HG02763 (cell line): ENCODE data around the gene MACF1.

ENCODE experiments used
- ATAC-seq: cut with Tn5 transposase; IDR thresholded peaks from one replicate; pipeline ENCODE4 v1.9.1; 2021; ENCODE audit warnings: mild to moderate bottlenecking, moderate library complexity; ENCODE audit not compliant: unreplicated experiment

The MACF1 gene

GRCh38 chr1:39408641-39409054 lies 204.2 kb downstream of the MACF1 start:
- ATAC-seq: peak; percentile 72

- no peak for ATAC-seq
These were observed 204.7 kb downstream of the MACF1 start for GRCh38 chr1:39409055-39409816.

- no peak for ATAC-seq
These were observed 206.5 kb downstream of the MACF1 start for GRCh38 chr1:39410915-39411436.

- ATAC-seq: no peak
These were observed 207.3 kb downstream of the MACF1 start for GRCh38 chr1:39411526-39412478.

DNA sequence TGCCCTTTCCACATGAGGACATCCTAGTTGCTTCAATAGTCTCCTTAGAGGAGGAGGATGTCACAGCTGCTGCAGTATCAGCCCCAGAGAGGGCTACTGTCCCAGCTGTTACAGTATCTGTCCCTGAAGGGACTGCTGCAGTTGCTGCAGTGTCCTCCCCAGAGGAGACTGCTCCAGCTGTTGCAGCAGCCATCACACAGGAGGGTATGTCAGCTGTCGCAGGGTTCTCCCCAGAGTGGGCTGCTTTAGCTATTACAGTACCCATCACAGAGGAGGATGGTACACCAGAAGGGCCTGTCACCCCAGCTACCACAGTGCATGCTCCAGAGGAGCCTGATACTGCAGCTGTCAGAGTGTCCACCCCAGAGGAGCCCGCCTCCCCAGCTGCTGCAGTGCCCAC lies 208.4 kb downstream of the MACF1 start:
- no peak for ATAC-seq

DNA sequence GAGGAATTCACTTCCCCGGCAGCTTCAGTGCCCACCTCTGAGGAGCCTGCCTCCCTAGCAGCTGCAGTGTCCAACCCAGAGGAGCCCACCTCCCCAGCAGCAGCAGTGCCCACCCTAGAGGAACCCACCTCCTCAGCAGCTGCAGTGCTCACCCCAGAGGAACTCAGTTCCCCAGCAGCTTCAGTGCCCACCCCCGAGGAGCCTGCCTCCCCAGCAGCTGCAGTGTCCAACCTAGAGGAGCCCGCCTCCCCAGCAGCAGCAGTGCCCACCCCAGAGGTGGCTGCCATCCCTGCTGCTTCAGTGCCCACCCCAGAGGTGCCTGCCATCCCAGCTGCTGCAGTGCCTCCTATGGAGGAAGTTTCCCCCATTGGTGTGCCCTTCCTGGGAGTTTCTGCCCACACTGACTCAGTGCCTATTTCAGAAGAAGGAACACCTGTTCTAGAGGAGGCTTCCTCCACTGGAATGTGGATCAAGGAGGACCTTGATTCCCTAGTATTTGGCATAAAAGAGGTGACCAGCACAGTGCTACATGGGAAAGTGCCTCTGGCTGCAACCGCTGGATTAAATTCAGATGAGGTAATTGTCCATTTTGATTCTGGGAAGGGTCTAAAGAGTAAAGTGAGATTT lies 209.5 kb downstream of the MACF1 start:
- ATAC-seq: no peak

DNA sequence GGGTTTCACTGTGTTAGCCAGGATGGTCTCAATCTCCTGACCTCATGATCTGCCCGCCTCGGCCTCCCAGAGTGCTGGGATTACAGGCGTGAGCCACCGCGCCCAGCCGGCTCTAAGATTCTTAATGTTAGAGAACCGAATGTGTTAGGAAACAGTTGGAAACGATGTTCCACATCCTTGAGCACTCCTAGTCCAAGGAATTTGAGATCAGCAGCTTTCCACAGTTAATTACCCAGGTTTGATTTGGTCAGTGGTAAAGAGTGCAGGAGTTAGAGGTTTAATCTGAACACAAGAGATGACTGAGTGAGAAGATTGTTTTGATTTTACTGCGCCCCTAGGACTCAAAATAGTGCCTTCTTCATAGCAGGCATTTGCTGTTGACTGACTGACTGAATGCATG lies 211.1 kb downstream of the MACF1 start:
- no peak for ATAC-seq

DNA sequence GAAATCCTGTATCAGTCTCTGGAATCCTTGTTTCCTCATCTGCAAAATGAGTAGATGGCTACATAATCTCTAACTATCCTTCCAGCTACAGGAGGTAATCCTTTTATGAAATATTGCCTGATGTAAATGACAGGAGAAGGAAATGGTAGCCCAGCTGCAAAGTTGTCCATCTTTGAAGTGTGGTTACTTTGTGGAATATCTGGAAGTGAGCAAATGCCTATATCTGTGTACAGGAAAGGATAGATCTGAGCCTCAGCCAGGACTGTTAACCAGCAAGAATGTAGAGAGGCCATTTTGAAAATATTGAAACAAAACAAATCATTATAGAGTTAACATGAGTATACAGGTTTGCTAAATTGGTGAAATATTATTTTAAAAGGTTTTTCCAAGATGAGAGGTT lies 212.1 kb downstream of the MACF1 start:
- ATAC-seq: no peak

DNA sequence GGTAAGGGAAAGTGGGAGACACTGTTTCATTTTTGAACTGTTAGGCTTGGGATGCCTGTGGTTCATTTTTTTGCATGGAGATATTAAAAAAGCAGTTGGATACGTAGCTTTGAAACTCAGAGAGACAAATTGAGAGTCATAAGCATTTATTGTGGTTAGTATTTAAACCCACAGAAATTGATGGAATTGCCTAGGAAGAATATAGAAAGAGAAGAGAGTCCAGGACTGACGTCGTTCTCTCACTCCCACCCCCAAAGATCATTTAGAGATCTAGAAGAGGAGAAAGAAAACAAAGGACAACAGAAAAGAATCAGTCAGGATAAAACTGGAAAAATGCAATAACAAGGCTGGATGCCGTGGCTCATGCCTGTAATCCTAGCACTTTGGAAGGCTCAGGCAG lies 213.7 kb downstream of the MACF1 start:
- no peak for ATAC-seq

DNA sequence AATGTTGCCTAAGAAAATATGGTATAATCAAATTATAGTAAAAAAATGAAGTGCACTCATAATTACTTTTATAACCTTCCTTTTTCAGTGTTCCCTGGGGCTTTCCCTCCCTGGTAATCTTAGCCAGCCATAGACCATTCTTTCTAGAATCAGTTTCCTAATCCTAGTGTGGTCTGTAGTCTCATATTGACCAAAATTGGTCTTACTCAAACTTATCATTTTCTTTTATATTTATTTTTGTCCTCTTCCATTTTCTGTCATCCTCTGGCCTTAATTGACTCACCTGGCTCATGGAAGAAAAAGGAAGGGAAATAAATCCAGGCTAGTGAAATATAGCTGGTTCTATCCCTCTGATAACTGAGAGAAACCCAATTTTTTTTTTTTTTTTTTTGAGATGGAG lies 216.0 kb downstream of the MACF1 start:
- ATAC-seq: no peak

DNA sequence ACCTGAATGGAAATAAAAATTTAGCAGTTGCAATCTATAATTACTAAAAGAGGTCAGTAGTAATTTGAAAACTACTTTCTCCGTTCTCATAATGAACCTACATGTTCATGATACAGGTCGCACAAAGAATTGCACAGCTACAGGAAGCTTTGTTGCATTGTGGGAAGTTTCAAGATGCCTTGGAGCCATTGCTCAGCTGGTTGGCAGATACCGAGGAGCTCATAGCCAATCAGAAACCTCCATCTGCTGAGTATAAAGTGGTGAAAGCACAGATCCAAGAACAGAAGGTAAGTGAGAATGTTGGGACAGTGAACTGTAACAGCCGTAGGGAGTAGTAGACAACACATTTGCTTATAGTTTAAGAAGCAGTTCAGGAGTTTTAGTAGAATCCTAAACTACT lies 218.1 kb downstream of the MACF1 start:
- no peak for ATAC-seq

DNA sequence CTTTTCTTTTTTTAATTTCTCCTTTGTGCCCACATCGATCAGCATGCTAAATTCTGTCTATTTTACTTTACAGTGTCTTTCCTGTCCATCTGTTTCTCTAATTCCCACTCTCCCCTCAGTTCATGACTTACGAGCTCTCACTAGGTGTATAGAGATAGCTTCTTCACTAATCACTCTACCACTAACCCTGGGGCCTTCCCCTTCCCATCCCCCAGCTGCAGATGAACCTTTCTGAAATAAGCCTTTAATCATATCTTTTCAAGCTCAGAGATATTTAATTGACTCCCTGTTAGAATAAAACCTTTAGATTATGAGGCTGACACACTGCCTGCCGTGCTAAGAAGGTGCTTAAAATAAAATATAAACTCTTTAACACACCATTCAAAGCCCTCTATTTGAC lies 220.7 kb downstream of the MACF1 start:
- ATAC-seq: no peak

DNA sequence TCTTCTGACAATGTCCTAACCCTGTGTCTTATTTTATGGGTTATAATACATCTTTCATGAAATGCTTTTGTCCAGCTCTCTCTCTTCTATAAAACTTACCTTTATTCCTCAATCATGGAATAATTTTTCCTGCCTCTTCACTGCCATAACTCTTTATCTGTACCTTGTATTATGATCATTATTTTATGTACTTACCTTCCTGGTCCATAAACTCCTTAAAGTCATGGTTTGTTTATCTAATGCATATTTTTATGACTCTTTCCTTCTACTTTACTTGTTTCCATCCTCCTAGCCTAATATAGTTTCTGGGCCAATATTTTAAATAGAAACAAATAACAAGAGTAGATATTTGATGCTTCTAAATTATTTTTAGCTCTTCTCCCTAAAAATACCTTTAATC lies 221.1 kb downstream of the MACF1 start:
- ATAC-seq: no peak

DNA sequence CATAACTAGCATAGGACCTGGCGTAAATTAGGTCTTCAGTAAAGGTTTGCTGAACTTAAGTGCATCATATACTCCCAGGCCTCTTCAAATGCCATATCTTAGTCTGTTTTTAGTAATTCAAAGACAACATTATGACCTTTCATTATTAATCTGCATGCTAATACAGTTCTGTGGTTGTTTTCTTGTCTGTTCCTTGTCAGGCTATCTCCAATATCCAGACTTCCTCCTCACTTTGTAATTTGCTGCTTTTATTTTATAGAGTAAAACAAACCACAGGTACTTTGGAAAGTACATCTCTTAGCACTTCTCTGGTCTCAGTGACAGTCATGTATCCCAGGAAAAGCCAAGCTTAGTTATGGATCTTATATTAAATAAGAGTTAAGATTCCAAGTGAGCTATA lies 221.9 kb downstream of the MACF1 start:
- no peak for ATAC-seq

DNA sequence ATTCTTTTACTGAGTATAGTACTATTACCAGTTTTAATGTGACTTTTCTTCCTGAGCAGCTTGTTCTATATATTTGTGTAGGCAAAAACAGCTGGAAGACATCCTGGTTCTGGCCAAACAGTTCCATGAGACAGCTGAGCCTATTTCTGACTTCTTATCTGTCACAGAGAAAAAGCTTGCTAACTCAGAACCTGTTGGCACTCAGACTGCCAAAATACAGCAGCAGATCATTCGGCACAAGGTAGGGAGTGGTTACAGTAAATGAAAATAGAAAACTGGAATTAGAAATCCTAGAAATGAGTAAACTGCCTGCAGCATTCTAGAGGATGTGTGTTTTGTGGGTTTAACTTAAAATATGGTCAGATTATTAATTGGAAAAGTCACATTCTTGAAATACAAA lies 222.9 kb downstream of the MACF1 start:
- no peak for ATAC-seq

DNA sequence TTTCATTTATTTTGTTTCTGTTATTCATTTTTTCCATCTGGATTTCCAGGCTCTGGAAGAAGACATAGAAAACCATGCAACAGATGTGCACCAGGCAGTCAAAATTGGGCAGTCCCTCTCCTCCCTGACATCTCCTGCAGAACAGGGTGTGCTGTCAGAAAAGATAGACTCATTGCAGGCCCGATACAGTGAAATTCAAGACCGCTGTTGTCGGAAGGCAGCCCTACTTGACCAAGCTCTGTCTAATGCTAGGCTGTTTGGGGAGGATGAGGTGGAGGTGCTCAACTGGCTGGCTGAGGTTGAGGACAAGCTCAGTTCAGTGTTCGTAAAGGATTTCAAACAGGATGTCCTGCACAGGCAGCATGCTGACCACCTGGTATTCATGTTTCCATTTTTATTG lies 223.4 kb downstream of the MACF1 start:
- no peak for ATAC-seq

DNA sequence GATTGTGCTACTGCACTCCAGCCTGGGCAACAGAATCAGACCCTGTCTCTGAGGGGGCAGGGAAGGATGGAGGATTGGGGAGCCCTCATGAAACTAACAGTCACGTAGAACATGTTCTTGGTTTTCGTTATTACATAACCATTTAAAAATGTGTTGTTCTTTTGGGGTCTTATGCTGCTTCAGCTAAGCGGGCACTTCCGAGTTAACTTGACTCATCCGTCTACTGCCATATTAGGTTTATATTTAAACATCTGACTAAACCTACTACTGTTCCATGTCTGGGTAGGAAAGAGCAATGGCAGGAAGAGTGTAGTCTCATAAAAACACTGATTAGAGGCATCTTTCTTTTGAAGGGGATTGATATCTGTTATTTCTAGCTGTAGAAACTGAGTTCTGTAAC lies 227.4 kb downstream of the MACF1 start:
- ATAC-seq: no peak

GRCh38 chr1:39434797-39435395 lies 230.4 kb downstream of the MACF1 start:
- no peak for ATAC-seq

DNA sequence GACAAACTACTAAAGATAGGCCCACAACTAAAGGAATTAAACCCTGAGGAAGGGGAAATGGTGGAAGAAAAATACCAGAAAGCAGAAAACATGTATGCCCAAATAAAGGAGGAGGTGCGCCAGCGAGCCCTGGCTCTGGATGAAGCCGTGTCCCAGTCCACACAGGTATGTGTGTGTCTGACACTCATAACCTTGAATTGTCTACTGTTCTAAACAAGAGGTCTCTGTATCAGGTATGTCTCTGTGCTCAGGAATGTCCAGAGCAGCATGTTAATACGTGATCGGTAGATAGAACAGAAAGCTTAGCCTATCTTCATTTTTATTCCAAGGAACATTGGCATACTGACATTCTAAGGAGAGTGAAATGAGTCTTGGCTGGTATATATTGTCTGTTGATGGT lies 231.1 kb downstream of the MACF1 start:
- ATAC-seq: no peak

GRCh38 chr1:39436842-39437241 lies 232.3 kb downstream of the MACF1 start:
- no peak for ATAC-seq

GRCh38 chr1:39438042-39438441 lies 233.5 kb downstream of the MACF1 start:
- no peak for ATAC-seq
